GM10266 (cell line): Measurements from ENCODE around the gene AIP.
A peak's percentile ranks its signal among the peaks of the same experiment; 100 is the strongest.

Source experiments
- DNase-seq: peaks from one replicate; pipeline ENCODE4 v3.0.0; 2012; ENCODE audit errors: extremely low spot score
- TF ChIP-seq, protein P1 (sequence below): IDR thresholded peaks from 2 replicates; pipeline ENCODE4 v1.5.1; 2012; ENCODE audit warnings: mild to moderate bottlenecking, low read depth; ENCODE audit not compliant: control insufficient read depth, insufficient read depth; ENCODE audit errors: missing control alignments

Gene AIP

DNA sequence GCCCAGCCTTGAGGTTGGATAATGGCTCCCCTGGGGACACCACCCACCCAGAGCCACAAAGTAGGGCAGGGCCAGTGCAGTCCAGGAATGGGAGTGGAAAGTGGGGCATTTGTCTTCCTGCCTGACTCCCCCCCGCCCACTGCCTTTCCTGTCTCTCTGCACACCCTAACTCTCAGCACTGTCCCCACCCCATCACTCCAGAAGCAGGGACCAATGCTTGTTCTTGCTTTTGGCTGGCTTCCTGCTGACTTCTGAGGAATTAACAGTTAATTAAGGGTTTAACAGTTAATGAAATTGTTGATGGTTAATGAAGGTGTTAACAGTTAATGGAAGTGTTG, 17.6 kb downstream of the AIP start:
- TF ChIP-seq, protein P1, sequence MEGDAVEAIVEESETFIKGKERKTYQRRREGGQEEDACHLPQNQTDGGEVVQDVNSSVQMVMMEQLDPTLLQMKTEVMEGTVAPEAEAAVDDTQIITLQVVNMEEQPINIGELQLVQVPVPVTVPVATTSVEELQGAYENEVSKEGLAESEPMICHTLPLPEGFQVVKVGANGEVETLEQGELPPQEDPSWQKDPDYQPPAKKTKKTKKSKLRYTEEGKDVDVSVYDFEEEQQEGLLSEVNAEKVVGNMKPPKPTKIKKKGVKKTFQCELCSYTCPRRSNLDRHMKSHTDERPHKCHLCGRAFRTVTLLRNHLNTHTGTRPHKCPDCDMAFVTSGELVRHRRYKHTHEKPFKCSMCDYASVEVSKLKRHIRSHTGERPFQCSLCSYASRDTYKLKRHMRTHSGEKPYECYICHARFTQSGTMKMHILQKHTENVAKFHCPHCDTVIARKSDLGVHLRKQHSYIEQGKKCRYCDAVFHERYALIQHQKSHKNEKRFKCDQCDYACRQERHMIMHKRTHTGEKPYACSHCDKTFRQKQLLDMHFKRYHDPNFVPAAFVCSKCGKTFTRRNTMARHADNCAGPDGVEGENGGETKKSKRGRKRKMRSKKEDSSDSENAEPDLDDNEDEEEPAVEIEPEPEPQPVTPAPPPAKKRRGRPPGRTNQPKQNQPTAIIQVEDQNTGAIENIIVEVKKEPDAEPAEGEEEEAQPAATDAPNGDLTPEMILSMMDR: no peak
- no peak for DNase-seq

- no peak for DNase-seq
- TF ChIP-seq, protein P1: no peak
Measured at GRCh38 chr11:67500831-67501715, 18.2 kb downstream of the AIP start.

DNA sequence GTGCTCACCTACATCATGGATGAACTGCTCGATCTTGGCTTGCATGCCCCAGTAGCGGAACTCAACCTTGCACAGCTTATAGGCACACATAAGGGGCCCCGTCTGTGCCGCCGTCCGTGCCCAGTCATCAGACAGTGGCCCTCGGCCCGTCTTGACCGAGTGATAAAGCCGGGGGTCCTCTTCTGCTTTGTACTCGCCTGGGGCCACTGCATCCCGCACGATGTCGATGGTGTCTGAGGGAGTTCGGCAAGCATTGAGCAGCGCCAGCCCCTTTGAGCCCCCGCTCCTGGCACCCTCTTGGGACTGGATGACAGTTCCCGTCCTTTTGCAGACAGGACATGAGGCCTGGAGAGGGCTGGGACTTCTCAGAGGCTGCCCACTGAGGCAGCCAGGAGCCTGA, 19.0 kb downstream of the AIP start:
- TF ChIP-seq, protein P1: no peak
- no peak for DNase-seq

- no peak for DNase-seq
Measured at GRCh38 chr11:67502328-67502979, 19.6 kb downstream of the AIP start.

GRCh38 chr11:67503119-67504004, 20.5 kb downstream of the AIP start:
- TF ChIP-seq, protein P1: no peak
- no peak for DNase-seq

More at GRCh38 chr11:67502328-67502979, 19.6 kb downstream of the AIP start:
- TF ChIP-seq, protein P1: no peak

GRCh38 chr11:67504005-67504949, 21.5 kb downstream of the AIP start:
- TF ChIP-seq, protein P1: no peak
- DNase-seq: peak; percentile 78
